Measurements from ENCODE around the gene CHRNE. TPM values are rescaled to one million over a fixed set of nuclear protein-coding genes. Genes with fewer than 3 reads are reported as not detected.
"Not testable (repeated sequence)": the region's sequence is repeated elsewhere in the genome, so short reads cannot be mapped to it uniquely, and the experiment has no call there.

The CHRNE gene
- total RNA-seq, 1 donor from 2014 or later = 0.73 TPM

DNA sequence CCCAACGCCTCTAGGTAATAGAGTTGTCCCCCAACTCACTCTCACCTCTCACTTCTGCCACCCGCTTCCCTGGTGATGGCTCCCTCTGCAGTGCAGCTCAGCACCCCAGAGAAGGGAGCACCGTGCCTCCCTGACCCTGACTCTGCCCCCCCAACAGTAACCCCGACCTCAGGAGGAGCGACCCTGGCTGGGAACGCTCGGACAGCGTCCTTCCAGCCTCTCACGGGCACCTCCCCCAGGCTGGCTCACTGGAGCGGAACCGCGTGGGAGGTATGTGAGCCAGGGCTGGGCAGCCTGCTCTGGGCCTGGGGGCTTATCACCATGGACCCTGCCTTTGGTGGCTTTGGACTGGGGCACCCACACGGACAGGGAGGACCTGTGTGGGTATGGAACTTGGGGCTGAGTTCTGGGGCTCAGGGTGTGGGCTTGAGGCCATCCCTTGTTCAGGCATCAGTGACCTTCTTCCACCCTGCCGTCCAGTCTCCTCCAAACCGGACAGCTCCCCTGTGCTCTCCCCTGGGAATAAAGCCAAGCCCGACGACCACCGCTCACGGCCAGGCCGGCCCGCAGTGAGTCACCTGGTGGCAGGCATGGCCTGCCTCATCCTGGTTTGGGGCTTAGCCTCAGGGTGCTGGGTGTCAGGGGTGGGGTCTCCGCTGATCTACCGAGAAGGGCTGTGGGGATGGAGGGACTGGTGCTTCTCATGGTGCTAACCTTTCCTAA is 10.2 kb downstream of the CHRNE start:
- intact Hi-C loops (cut with micrococcal nuclease) = no loop called here

DNA sequence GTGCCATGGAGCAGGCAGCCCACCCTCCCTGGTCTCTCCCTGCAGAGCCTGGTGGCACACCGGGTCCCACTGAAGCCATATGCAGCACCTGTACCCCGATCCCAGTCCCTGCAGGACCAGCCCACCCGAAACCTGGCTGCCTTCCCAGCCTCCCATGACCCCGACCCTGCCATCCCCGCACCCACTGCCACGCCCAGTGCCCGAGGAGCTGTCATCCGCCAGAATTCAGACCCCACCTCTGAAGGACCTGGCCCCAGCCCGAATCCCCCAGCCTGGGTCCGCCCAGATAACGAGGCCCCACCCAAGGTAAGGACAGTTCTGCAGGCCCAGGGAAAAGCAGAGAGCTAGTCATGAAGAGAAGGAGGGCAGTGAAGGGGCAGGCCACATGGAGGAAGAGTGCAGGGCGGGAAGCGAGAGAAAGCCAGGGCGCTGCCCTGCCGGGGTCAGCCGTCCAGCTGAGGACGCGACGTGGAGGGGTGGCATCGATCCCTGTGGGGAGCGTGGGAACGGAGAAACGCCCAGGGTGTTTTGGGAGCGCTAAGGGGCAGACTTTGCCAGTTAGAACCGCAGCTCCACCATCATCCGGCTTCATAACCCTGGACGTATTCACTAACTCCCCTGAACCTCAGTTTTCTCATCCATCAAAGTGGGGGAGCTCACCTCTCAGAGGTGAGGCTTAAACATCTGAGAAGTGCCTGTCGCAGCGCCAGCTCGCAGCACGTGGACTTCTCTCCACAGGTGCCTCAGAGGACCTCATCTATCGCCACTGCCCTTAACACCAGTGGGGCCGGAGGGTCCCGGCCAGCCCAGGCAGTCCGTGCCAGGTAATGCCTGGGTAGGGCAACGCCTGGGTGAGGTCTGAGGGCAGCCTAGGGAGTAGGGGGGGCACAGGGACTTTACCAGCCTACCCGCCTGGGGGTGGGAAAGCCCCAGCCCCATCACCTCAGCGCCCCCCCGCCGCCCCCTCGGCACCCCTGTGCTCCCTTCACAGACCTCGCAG is 11.2 kb downstream of the CHRNE start:
- intact Hi-C loops (cut with micrococcal nuclease) = no loop called here

DNA sequence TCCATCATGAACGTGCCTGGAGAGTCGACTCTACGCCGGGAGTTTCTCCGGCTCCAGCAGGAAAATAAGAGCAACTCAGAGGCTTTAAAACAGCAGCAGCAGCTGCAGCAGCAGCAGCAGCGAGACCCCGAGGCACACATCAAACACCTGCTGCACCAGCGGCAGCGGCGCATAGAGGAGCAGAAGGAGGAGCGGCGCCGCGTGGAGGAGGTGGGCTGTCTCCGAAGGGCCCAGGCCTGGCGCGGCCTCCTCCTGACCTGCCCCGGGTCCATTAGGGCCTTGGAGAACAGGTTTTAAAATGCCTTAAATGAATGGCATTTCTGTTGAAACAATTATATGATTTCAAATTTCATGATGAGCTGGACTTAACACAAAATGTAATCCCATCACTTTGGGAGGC is 15.3 kb downstream of the CHRNE start:
- intact Hi-C loops (cut with micrococcal nuclease) = loop anchor here (5.0 kb wide), 1 partner anchor 260 kb away; no protein-coding TSS in a partner anchor

DNA sequence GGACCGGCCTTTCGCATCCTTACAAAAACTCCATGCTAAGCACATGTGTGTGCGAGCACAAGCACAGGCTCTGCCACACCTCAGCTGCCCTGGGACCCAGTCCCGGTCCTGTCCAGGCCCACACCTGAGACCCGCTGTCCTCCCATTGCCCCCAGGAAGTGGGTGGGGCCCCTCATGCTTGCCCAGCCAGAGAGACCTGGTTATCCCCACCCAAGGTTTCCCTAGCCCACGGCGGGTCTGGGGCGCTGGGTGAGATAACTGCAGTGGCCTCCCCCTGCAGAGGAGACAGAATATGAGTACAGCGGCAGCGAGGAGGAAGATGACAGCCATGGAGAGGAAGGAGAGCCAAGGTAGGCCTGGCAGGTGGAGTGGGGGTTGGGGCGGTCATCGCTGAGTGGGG is 16.1 kb downstream of the CHRNE start:
- intact Hi-C loops (cut with micrococcal nuclease) = loop anchor here (5.0 kb wide), 1 partner anchor 260 kb away; no protein-coding TSS in a partner anchor

DNA sequence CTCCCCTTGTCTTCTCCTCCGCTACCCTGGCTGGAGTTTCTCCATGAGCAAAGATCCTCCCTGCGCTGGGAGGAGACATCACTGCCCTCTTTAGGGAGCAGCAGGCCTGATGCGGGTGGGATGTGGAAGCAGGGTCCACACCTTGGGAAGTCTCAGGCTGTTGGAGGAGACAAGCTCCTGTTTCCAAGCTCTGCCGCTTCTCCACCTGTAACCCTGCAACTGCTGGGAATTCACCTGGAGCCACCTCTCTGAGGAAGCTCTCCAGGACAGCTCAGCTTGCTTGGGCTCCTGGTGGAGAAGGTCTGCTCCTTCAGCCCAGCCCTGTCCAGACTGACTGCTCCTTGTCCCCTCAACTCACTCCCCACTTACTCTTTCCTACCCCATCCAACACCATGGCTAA is 18.4 kb downstream of the CHRNE start:
- intact Hi-C loops (cut with micrococcal nuclease) = no loop called here

DNA sequence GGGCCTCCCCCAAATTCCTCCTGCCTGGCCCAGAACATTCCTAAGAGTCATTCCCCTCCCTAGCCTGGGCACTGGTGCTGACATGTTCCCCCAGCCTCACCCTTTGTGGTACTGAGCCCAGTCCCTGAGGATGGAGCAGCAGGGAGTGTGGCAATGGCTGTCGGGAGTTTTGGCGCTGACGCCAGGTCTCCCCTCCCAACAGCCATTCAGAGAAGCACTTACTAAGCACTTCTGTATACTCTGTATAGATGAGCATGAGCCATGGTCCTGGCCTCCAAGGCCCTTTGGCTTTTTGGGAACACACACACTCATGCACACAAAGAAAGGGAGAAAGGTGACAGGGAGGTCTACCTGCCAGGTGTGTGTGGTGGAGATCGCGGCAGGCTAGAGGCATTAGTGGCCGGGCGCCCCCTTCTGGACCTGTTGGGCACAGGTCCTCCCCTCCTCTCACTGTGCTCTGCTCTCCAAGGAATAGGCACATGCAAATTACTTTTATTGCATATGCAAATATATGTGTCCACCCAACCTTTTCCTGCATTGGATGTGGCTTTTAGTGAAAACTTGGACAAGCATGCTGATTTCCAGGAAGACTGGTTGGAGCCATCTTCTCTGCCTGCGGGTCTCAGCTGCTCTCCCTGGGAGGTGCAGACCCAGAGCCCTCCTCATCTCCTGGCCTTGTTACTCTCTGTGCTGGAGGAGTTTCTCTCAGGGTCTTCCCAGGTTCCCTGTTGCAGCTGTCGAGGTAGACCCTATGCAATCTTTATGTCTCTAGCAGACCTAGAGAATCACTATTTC is 20.9 kb downstream of the CHRNE start:
- intact Hi-C loops (cut with micrococcal nuclease) = loop anchor here (1.0 kb wide), 1 partner anchor 172 kb away; the partner anchor contains the start of gene ARRB2

DNA sequence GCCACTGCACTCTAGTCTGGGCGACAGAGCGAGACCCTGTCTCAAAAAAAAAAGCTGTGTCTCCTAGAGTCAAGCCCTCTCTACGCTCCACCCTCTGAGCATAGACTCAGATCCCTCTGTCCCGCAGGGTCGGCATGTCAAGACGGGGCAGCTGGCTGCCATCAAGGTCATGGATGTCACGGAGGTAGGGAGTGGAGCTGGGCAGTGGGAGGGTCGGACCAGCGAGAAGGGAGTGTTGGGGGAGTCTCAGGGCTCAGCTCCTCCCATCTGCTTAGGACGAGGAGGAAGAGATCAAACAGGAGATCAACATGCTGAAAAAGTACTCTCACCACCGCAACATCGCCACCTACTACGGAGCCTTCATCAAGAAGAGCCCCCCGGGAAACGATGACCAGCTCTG is 22.0 kb downstream of the CHRNE start:
- intact Hi-C loops (cut with micrococcal nuclease) = no loop called here

DNA sequence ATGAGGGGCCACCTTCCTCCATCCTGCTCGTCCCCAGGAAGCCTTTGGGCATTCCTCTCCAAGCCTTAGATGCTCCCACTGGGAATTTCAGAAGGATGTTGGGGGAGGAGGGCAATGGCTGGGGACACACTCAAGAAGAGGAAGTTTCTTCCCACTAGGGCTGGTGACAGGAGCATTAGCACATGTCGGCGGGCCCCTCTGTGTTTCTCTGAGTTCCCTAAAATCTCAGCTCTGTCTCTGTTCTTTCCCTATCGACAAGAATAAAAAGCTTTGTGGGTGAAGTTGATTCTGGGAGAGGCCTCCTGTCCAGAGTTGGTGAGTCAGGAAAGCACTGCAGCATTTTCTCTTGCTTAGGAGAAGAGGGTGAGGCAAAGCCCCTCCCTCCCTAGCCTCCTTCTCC is 23.3 kb downstream of the CHRNE start:
- intact Hi-C loops (cut with micrococcal nuclease) = no loop called here

DNA sequence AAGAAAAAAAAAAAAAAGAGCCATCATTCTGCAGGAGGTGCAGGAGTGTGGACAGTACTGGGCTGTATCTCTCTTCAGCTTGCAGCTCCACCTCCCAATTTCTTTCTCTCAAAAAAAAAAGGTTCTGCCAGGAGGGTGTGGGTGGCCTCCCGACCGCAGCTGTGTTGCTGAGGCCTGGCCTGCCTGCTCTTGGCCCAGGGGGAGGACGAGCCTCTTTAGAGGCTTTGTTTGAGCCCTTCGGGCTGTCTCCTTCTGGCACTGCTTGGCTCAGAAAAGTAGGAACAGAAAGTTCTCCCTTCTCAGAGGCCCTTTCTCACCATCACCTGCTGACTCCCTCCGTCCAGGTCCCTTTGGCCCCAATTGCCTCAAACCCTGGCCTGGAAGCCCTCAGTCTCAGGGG is 25.8 kb downstream of the CHRNE start:
- intact Hi-C loops (cut with micrococcal nuclease) = no loop called here

DNA sequence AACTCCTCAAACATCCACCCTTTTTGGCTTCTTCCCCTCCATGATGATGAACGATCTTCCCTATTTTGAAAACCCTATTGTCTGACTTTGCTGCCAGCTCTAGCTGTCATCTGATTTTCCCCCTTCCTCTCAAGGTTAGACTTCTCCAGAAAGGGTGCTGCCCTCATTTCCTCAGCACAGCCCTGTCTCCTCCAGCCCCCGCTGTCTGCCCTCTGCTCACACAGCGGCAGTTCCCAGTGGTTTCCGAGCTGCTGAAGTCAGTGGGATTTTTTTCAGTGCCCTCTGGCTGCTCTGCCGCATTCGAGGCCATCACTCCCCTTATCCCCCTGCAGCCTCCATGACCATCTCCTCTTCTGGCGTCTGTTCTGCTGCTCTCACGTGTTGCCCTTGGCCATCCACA is 30.1 kb downstream of the CHRNE start:
- intact Hi-C loops (cut with micrococcal nuclease) = no loop called here

DNA sequence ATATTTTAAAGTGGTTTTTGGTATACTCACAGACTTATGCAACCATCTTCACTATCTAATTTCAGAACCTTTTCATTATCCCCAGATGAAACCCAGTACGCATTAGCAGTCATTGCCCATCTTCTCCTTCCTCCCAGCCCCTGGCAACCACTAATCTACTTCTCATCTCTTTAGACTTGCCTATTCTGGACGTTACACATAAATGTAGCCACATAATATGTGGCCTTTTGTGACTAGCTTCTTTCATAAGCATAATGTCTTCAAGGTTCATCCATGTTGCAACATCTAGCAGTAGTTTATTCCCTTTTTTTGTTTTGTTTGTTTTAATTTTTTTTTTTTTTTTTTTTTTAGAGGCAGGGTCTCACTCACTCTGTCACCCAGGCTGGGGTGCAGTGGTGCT is 32.0 kb downstream of the CHRNE start:
- intact Hi-C loops (cut with micrococcal nuclease) = no loop called here

DNA sequence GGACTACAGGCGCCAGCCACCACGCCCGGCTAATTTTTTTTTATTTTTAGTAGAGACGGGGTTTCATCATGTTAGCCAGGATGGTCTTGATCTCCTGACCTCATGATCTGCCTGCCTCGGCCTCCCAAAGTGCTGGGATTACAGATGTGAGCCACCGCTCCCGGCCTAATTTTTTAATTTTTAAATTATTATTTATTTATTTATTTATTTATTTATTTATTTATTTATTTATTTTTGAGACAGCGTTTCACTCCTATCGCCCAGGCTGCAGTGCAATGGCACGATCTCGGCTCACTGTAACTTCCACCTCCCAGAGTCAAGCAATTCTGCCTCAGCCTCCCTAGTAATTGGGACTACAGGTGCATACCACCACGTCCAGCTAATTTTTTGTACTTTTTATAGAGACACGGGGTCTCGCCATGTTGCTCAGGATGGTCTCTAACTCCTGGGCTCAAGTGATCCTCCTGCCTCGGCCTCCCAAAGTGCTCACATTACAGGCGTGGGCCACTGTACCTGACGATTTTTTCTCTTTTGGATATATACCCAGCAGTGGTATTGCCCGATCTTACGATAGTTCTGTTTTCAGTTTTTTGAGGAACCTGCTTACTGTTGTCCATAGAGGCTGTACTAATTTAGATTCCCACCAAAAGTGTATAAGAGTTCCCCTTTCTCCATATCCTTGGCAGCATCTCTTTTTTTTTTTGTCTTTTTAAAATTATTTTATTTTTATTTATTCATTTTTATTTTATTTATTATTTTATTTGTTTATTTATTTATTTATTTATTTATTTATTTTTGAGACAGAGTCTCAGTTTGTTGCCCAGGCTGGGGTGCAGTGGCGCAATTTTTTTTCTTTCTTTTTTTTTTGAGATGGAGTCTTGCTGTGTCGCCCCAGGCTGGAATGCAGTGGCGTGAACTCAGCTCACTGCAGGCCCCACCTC is 33.6 kb downstream of the CHRNE start:
- intact Hi-C loops (cut with micrococcal nuclease) = not testable (repeated sequence)

DNA sequence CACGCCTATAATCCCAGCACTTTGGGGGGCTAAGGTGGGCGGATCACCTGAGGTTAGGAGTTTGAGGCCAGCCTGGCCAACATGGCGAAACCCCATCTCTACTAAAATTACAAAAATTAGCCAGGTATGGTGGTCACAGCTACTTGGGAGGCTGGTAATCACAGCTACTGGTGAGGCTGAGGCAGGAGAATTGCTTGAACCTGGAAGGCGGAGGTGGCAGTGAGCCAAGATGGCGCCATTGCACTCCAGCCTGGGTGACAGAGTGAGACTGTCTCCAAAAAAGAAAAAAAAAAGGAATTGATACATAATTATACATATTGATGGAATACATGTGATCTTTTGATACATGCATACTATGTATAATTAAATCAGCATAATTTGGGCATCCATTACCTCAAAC is 35.4 kb downstream of the CHRNE start:
- intact Hi-C loops (cut with micrococcal nuclease) = not testable (repeated sequence)

DNA sequence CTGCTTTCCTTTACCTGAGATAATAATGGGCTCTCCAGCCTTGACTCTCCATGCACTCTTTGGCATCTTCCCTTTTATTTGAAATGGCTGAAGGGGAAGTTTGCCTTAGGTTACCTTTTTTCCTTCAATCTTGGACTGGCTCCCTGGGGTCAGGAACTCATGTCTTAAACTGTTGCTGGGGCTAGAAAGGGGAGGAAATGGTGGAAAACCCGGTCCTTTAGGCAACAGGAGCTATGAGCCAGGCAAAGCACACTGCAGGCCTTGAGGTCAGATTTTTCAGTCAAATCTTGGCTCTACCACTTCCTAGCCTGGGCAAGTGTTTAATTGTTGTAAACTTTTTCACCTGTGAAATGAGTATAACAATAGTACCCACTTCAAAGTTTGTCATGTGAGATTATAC is 39.6 kb downstream of the CHRNE start:
- intact Hi-C loops (cut with micrococcal nuclease) = no loop called here

DNA sequence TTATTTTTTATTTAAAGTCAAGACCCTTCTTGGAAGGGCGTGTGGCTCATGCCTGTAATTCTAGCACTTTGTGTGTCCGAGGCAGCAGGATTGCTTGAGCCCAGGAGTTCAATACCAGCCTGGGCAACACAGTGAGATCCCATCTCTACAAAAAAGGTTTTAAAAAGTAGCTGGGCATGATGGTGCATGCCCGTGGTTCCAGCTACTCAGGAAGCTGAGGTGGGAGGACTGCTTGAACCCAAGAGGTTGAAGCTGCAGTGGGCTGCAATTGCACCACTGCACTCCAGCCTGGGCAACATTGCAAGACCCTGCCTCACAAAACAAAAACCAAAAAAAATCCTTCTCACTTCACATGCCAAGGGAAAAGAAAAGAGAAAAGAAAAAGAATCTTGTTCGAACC is 40.2 kb downstream of the CHRNE start:
- intact Hi-C loops (cut with micrococcal nuclease) = no loop called here

DNA sequence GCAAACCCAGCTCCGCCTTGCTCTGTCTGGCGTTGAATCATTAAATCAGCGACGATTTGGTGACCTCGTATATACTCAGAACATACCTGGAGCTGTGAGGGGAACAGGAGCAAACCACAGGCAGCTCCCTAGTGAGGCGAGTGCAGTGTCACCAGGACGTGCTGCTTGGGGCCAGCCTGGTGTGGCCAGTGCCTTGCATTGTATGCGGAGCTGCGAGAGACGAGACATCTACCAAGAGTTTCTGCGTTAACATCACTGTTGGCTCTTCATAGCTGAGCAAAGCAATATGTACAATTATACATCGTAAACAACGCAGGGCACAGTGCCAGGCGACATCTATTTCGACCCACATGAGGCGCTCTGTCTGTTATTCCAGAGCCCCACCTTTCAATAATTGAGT is 41.8 kb downstream of the CHRNE start:
- intact Hi-C loops (cut with micrococcal nuclease) = no loop called here

DNA sequence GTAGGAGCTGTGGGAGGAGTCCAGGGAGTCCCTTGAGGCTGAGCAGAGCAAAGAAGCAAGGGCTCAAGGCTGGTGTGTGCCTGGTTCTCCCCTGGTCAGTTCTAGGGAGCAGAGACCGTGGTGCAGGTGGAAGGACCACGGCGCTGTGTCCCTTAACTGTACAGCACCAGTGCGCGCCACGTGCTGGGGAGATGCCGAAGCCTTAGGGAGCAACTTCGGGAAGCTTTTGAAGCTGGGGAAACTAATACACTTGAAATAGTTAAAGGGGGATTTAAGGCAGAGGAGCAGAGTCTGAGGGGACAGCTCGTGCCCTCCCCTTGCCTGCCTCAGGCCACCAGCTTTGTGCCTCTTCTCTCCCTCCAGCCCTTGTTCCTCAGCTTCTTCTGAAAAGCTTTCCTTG is 42.2 kb downstream of the CHRNE start:
- intact Hi-C loops (cut with micrococcal nuclease) = no loop called here

DNA sequence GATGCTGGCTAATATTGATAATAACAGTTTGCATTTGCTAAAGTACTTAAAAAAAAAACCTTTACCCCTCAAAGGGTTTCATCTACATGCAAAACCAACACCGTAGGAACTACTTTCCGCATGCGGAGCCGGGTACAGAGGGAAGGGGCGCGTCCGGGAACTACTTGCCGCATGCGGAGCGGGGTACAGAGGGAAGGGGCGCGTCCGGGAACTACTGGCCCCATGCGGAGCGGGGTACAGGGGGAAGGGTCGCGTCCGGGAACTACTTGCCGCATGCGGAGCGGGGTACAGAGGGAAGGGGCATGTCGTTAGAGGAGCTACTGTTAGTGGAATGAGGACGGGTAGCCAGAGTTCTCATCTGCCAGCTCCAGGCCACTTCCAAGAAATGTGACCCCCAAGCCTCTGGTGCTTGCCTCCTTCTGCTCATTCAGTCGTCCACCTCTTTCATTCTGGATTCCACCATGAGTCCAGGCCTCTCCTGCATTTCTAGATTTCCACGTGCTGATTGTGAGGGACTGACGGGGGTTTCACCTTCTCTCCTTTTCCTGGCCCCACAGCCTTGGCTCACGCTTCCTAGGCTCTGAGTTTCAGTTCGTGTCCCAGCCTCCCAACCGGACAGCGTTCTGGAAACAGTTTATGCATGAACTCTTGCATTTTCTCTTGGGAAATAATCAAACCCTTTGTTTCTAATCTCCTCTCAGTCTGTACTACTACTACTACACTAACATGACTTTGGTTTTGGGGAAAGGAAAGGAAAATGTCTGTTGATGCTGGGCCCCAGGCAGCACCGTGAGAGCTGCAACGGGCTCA is 42.9 kb downstream of the CHRNE start:
- intact Hi-C loops (cut with micrococcal nuclease) = no loop called here

DNA sequence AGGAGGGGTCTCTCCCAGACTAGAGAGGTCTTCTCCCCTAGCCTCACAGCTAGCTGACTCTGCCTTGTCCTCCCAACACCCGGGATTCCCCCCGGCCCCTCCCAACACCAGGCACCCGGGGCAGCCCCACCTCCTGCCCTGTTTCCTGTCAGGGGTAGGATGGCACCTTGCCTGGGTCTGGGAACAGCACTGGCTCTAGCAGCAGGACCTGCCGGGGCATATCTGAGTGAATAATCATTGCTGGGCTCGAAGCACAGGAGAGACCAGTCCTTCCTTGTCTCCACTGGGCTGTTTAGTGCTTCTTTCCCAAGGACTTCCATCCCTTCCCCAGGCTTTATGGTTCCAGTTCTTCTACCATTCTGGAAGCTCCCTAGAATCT is 44.0 kb downstream of the CHRNE start:
- intact Hi-C loops (cut with micrococcal nuclease) = no loop called here

Measured in T-helper 2 cell treated with Interferon-gamma antibody and Interleukin-4, amounts not matched to agents 100 ng/mL and 5 ng/mL, for 36 hours (primary cell).